Measurements from ENCODE around the gene EFEMP1.

EFEMP1 gene

GRCh38 chr2:55896633-55897032 is 26.9 kb downstream of the EFEMP1 start:
- no peak for DNase-seq

GRCh38 chr2:55894720-55895119 is 28.9 kb downstream of the EFEMP1 start:
- DNase-seq, result no peak

- DNase-seq, result no peak
Observed at GRCh38 chr2:55891671-55892094, 31.9 kb downstream of the EFEMP1 start.

GRCh38 chr2:55888936-55889335 is 34.6 kb downstream of the EFEMP1 start:
- DNase-seq, result no peak

GRCh38 chr2:55887901-55888624 is 35.5 kb downstream of the EFEMP1 start:
- DNase-seq, result peak; percentile 62

GRCh38 chr2:55887351-55887750 is 36.2 kb downstream of the EFEMP1 start:
- DNase-seq, result no peak

- no peak for DNase-seq
Observed at GRCh38 chr2:55885944-55886281, 37.7 kb downstream of the EFEMP1 start.

GRCh38 chr2:55885127-55885943 is 38.2 kb downstream of the EFEMP1 start:
- no peak for DNase-seq

- no peak for DNase-seq
Observed at GRCh38 chr2:55883829-55884228, 39.8 kb downstream of the EFEMP1 start.

GRCh38 chr2:55883357-55883756 is 40.2 kb downstream of the EFEMP1 start:
- no peak for DNase-seq

- DNase-seq, result no peak
Observed at GRCh38 chr2:55882954-55883353, 40.6 kb downstream of the EFEMP1 start.

GRCh38 chr2:55880416-55881143 is 43.0 kb downstream of the EFEMP1 start:
- no peak for DNase-seq

GRCh38 chr2:55879976-55880375 is 43.6 kb downstream of the EFEMP1 start:
- no peak for DNase-seq

GRCh38 chr2:55877087-55877436 is 46.5 kb downstream of the EFEMP1 start:
- DNase-seq, result no peak

- no peak for DNase-seq
Observed at GRCh38 chr2:55876429-55877086, 47.0 kb downstream of the EFEMP1 start.

- no peak for DNase-seq
Observed at GRCh38 chr2:55875434-55876135, 48.0 kb downstream of the EFEMP1 start.

- no peak for DNase-seq
Observed at GRCh38 chr2:55874338-55874737, 49.2 kb downstream of the EFEMP1 start.

GRCh38 chr2:55871637-55872036 is 51.9 kb downstream of the EFEMP1 start:
- DNase-seq, result no peak

- DNase-seq, result no peak
Observed at GRCh38 chr2:55869637-55870325, 53.8 kb downstream of the EFEMP1 start.

- no peak for DNase-seq
Observed at GRCh38 chr2:55865096-55865835, 58.3 kb downstream of the EFEMP1 start.

Data from NCI-H1048 (cell line).